Natural killer cell treated with Interleukin-12 subunit alpha and Interleukin-12 subunit beta and Interleukin-15 and Interleukin-18, amount 100 ng/mL, for 72 hours (primary cell): ENCODE data around the gene TRIM2. TPM values are rescaled to one million over a fixed set of nuclear protein-coding genes. Genes with fewer than 3 reads are reported as not detected.
"Not testable (repeated sequence)": the region's sequence is repeated elsewhere in the genome, so short reads cannot be mapped to it uniquely, and the experiment has no call there.

ENCODE experiments used
- ATAC-seq, 2 donors: fragments of 150-1000 bp; cut with Tn5 transposase in 1 of 2; sonication (Bioruptor Pico), chemical (Tn5 transposase) in 1 of 2; 2 replicates each; pipeline ENCODE4 v1.10.0; 2021
- DNase-seq: peaks from one replicate; pipeline ENCODE4 v3.0.0; 2022; ENCODE audit warnings: low spot score
- H3K27ac Mint-ChIP-seq, 2 donors: 1 replicate in 1 of 2; 2 replicates in 1 of 2; pipeline ENCODE4 v1.8.0; 2022; ENCODE audit warnings: mixed read lengths in 2 of 2, mild to moderate bottlenecking in 1 of 2, moderate library complexity in 1 of 2
- H3K27me3 Mint-ChIP-seq, 2 donors: 1 replicate in 1 of 2; 2 replicates in 1 of 2; pipeline ENCODE4 v1.8.0; 2022; ENCODE audit warnings: mixed read lengths in 2 of 2
- H3K36me3 Mint-ChIP-seq: one replicate; pipeline ENCODE4 v1.8.0; 2022; ENCODE audit warnings: mixed read lengths
- H3K4me1 Mint-ChIP-seq, 2 donors: 1 replicate in 1 of 2; 2 replicates in 1 of 2; pipeline ENCODE4 v1.8.0; 2022; ENCODE audit warnings: low read depth in 2 of 2, mixed read lengths in 2 of 2, mild to moderate bottlenecking in 1 of 2
- H3K4me3 Mint-ChIP-seq: one replicate; pipeline ENCODE4 v1.8.0; 2022; ENCODE audit warnings: mixed read lengths
- H3K9me3 Mint-ChIP-seq: 2 replicates; pipeline ENCODE4 v1.8.0; 2022; ENCODE audit warnings: mixed read lengths
- total RNA-seq, 2 donors: library from RNA; stranded (reverse); gene quantifications; one replicate each; pipeline ENCODE4 v1.2.3, GENCODE V29; 2022

TRIM2 gene
- total RNA-seq, 2 donors from 2014 or later = not detected

DNA sequence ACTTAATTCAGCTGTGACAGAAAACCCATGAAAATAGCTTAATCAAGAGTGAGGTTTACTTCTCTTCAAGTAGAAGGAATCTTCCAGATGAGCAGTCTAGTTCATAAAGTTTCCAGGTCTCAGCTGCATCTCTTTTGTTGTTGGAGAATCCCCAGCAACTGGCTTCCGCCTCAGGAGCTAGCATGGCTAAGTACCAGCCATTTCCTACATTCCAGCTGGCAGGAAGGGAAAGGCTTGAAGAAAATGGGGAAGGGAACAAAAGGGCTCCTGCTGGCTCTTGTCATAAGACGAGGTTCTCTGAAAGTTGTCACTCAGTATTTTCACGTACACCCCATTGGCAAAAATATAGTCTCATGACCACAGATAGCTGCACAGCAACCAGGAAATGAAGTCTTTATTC lies 27.3 kb upstream of the TRIM2 start:
- Mint-ChIP-seq H3K9me3 (no peaks in the 10 kb centered on the region), H3K4me3 (no peak overlapping the region), H3K4me1 (no peaks in the 10 kb centered on the region), H3K36me3 (no peaks in the 10 kb centered on the region), H3K27ac (no peak overlapping the region), H3K27me3 (peaks cover 0 to 9% of the 10 kb centered on the region in 2 donors)
- ATAC-seq (no peak), DNase-seq (no peak)

DNA sequence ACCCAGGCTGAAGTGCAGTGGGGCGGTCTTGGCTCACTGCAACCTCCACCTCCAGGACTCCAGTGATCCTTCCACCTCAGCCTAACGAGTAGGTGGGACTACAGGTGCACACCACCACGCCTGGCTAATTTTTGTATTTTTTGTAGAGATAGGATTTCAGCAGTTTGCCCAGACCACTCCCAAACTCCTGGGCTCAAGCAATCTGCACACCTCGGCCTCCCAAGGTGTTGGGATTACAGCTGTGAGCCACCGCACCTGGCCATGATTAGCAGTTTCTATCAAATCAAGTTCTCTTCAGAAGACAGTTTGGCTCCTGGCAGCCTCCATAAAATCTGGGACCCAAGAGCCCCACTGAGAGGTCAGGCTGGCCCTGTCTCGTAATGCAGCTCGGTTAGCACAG lies 26.4 kb upstream of the TRIM2 start:
- Mint-ChIP-seq H3K36me3 (no peaks in the 10 kb centered on the region), H3K4me1 (no peaks in the 10 kb centered on the region), H3K27ac (no peak overlapping the region), H3K4me3 (no peak overlapping the region), H3K27me3 (peaks cover 0 to 10% of the 10 kb centered on the region in 2 donors), H3K9me3 (no peaks in the 10 kb centered on the region)
- DNase-seq (no peak), ATAC-seq (no peak)

DNA sequence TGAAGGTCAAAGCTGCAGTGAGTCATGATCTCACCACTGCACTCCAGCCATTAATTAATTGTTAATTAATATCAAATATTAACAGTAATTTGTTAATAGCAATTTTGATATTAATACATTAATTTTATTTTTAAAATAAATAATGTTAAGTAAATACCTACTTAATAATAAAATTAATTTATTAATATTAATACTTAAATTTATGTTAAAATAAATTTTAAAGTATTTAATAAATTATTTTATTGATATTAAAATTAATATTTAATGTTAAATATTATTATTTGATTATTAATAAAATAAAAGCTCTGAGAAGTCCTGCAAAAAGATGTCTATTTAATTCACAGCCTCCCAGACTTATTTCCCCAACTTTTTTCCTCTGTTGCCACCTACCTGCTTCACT lies 25.1 kb upstream of the TRIM2 start:
- Mint-ChIP-seq H3K4me1 (no peaks in the 10 kb centered on the region), H3K4me3 (no peak overlapping the region), H3K36me3 (no peaks in the 10 kb centered on the region), H3K27ac (no peak overlapping the region), H3K9me3 (no peaks in the 10 kb centered on the region), H3K27me3 (peaks cover 3 to 16% of the 10 kb centered on the region in 2 donors)
- ATAC-seq (no peak), DNase-seq (no peak)

DNA sequence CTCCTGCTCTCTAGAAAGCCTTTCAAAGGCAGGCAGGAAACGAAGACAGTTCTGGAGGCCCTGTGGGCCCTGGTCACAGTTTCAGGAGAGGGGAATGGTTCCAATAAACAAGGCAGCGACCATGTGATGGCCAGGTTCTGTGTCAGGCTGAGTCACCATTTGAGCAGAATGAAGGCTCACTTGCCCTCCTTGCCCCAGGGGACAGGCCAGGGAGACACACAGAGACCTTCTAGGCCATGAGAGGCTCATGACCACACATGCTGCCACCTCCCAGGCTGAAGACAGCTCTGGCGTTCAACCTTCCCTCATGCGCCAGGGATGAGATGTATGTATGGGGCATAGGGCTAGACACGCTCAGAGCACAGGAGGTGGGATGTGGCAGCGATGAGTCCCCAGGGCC lies 22.9 kb upstream of the TRIM2 start:
- Mint-ChIP-seq H3K27ac (no peak overlapping the region), H3K27me3 (peaks cover 3 to 16% of the 10 kb centered on the region in 2 donors), H3K36me3 (no peaks in the 10 kb centered on the region), H3K4me3 (no peak overlapping the region), H3K9me3 (no peaks in the 10 kb centered on the region), H3K4me1 (no peaks in the 10 kb centered on the region)
- no peak for DNase-seq
- ATAC-seq = peak in 1 of 2 donors; percentile 26

DNA sequence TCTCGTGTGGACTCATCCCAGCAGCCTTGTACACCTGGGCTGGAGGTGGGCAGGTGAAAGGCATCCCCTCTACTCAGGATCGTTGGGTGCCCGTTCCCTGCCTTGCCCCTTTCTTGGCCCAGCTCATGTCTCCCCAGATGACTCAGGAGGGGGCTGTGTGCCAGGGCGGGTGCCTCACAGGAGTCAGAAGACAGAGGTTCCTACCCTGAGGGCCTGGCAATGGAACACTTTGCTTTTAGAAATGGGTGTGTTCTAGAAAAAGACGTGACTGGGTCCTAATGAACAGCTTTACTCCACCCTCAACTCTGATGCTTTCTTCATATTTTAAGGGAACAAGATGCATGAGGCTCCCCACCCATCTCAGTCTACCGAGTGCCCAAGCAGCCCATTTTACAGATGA lies 22.5 kb upstream of the TRIM2 start:
- H3K36me3 Mint-ChIP-seq = no peaks in the 10 kb centered on the region
- no peak overlapping the region for H3K27ac Mint-ChIP-seq
- H3K4me1 Mint-ChIP-seq = no peaks in the 10 kb centered on the region
- ATAC-seq = no peak
- no peak for DNase-seq
- H3K4me3 Mint-ChIP-seq = no peak overlapping the region
- H3K27me3 Mint-ChIP-seq = peaks cover 3 to 16% of the 10 kb centered on the region in 2 donors
- no peaks in the 10 kb centered on the region for H3K9me3 Mint-ChIP-seq

DNA sequence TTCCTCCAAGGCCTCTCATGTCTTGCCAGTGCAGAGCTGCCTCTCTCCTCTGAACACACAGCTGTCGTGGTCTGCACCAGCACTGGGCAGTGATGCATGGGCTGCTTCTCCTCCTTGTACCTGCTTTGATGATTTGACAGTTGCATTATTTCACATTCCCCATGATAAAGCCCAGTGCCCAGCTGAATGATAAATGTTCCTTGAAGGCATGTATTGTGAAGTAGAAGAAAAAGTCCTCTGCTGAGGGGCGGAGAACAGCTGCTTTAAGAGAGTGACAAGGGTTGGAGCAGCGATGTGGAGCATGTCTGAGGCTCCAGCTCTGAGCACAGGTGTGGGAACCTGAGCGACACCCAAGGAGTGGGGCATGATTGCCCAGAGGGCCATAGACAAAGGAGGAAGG lies 21.1 kb upstream of the TRIM2 start:
- no peak overlapping the region for H3K4me3 Mint-ChIP-seq
- no peak overlapping the region for H3K27ac Mint-ChIP-seq
- peak in 1 of 2 donors; percentile 3 for ATAC-seq

DNA sequence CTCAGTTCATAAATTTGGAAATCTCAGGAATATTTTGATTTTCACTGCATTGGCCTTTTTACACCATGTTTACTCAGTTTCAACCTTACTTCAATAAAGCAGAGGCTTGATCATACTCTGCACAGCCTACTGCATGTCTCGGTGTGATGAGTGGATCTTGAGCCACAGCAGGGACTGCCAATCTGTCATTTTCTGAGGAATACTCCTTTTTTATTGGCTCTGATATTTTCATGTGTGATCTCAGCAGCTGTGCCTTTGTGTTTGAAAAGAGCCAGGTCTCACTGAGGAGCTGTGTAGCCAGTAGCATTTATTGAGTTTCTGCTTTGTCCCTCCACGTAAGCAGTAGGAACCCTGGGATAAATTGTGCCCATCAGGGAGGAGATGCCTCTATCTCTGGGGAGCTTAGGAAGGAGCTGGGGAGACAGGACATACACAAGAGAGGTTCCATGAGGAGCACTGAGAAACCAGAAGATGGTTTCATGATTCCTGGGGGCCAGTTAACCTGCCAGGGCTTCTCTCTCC lies 18.9 kb upstream of the TRIM2 start:
- Mint-ChIP-seq H3K4me1 (no peaks in the 10 kb centered on the region), H3K36me3 (no peaks in the 10 kb centered on the region), H3K27me3 (peaks cover 3 to 33% of the 10 kb centered on the region in 2 donors), H3K27ac (no peak overlapping the region), H3K4me3 (no peak overlapping the region), H3K9me3 (no peaks in the 10 kb centered on the region)
- DNase-seq = no peak
- ATAC-seq = no peak

More for the DNA sequence above, 21.1 kb upstream of the TRIM2 start:
- H3K36me3 Mint-ChIP-seq = no peaks in the 10 kb centered on the region
- H3K4me1 Mint-ChIP-seq = no peaks in the 10 kb centered on the region
- peaks cover 3 to 21% of the 10 kb centered on the region in 2 donors for H3K27me3 Mint-ChIP-seq
- no peak for DNase-seq
- no peaks in the 10 kb centered on the region for H3K9me3 Mint-ChIP-seq

DNA sequence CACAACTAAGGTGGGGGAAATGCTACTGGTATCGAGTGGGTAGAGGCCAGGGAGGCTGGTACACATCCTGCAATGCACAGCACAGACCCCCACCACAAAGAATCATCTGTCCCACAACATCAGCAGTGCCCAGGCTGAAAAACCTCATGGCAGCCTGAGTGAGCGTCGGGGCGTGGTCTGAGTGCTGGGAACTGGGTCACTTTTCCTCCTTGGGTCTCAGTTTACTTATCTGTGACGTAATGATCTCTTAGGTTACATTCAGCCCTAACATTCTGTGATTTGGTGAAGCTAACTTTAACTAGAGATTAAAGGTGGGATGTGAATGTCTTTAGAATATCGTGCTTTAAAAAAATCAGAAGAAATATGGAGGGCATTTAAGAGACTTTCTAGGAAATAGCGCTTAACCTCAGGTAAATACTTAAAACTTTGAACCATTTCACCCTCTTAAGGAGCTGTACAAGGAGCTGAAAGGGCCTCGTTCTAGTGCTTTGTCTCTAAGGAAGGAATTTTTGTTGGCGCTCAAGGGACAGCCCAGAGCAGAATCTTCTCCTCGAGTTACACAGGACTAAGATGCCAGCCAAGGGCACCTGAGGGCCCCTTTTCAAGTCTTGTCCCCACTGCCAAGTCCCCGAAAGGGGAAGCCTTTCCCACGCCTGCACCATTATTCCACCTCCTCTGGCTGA lies 18.1 kb upstream of the TRIM2 start:
- no peak for ATAC-seq
- H3K36me3 Mint-ChIP-seq = no peaks in the 10 kb centered on the region
- no peaks in the 10 kb centered on the region for H3K9me3 Mint-ChIP-seq
- peaks cover 5 to 33% of the 10 kb centered on the region in 2 donors for H3K27me3 Mint-ChIP-seq
- H3K4me3 Mint-ChIP-seq = no peak overlapping the region
- no peak for DNase-seq
- H3K27ac Mint-ChIP-seq = no peak overlapping the region
- no peaks in the 10 kb centered on the region for H3K4me1 Mint-ChIP-seq

DNA sequence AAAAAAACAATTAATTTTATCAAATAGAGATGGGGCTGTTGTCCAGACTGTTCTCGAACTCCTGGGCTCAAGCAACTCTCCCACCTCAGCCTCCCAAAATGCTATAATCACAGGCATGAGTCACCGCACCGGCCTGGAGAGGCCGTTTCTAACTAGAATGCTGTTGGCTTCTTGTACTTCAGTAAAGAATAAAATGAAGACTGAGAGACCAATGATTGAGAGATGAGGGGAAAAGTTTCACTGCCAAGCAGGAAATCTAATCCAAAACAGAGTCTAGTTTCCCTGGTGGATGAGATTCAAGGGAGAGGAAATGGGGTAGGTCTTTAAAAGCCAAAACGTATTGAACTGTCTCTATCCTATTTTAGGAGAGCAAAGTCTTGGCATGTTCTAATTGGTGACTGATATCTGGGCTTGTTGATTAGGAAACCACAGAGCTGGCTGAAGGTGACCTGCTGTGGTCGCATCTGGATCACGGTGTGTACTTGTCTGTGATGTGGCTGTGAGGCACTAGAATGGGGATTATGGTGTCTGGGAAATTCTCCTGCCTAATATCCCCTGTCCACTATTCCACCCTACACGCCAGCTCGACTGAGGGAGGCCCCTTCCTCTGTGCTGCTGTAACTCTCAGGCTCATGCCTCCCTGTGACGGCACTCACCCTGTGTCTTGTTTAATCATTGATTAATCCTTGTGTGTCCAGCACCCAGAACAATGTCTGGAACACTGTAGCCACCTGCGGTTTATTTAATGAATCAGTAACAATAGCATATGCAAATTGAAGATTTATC lies 15.0 kb upstream of the TRIM2 start:
- ATAC-seq (no peak), DNase-seq (no peak)
- Mint-ChIP-seq H3K36me3 (no peaks in the 10 kb centered on the region), H3K9me3 (no peaks in the 10 kb centered on the region), H3K4me1 (no peaks in the 10 kb centered on the region), H3K27ac (no peak overlapping the region), H3K27me3 (peaks cover 7 to 40% of the 10 kb centered on the region in 2 donors), H3K4me3 (no peak overlapping the region)

DNA sequence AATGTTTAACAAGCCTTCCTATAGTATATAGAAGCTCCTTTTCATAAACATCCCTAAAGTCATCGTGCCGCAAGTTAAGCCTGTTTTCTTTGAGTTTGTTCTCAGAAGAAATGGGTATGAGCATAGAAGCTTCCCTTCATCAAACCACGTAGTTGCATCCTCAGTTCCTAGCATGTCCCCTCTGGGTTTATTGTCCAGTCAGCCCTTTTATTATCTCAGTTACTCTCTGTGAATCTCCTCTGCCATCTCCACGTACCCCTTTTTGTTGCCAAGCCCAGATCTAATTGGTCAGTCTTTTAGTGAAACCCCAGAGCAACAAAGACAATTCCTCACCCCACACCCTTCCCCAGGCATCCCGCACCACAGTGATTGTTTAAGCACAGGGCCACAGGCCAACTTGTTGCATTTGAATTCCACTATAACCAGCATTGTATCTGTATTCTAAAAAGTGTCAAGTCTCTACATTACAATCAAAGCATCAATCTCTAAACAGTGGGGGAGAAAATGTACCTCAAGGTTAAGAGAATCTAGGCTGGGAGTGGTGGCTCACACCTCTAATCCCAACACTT lies 12.4 kb upstream of the TRIM2 start:
- H3K9me3 Mint-ChIP-seq = no peaks in the 10 kb centered on the region
- no peaks in the 10 kb centered on the region for H3K36me3 Mint-ChIP-seq
- no peak for DNase-seq
- H3K27me3 Mint-ChIP-seq = peaks cover 7 to 40% of the 10 kb centered on the region in 2 donors
- H3K4me3 Mint-ChIP-seq = no peak overlapping the region
- no peaks in the 10 kb centered on the region for H3K4me1 Mint-ChIP-seq
- ATAC-seq = no peak
- no peak overlapping the region for H3K27ac Mint-ChIP-seq

DNA sequence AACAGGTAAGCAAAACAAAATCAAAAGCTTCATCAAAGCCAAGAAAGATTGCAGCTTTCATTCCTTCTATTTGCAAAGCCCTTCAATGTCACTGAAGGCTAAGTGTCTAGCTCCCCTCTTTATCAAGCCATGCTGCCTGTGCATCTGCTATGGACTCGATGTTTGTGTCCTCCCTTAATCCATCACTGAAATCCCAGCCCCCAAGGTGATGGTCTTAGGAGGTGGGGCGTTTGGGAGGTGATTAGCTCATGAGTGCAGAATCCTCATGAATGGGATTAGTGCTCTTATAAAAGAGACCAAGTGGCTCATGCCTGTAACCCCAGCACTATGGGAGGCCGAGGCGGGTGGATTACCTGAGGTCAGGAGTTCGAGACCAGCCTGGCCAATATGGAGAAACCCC lies 6.9 kb upstream of the TRIM2 start:
- H3K4me1 Mint-ChIP-seq = no peaks in the 10 kb centered on the region
- no peaks in the 10 kb centered on the region for H3K9me3 Mint-ChIP-seq
- peaks cover 0 to 7% of the 10 kb centered on the region in 2 donors for H3K27me3 Mint-ChIP-seq
- H3K27ac Mint-ChIP-seq = no peak overlapping the region
- ATAC-seq = no peak
- no peaks in the 10 kb centered on the region for H3K36me3 Mint-ChIP-seq
- no peak overlapping the region for H3K4me3 Mint-ChIP-seq
- DNase-seq = no peak

DNA sequence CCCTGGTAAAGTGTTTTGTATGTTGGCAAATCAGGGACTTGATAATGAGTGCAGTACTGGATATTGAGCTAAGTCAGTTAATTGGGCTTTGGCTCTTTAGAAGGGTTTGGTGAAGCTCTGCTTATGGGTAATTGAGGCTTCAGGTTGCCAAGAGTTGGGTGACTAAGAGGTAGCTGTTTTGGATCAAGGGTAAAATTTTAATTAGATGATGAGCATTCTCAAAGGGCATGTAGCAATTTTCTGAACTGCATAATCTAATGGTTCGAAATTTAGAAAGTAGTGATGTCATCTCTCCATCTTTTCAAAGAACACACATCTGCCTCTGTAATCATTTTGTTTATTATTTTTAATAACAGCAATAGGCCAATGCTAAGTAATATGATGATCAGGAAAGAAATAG lies 5.5 kb upstream of the TRIM2 start:
- Mint-ChIP-seq H3K9me3 (no peaks in the 10 kb centered on the region), H3K27me3 (peaks cover 0 to 3% of the 10 kb centered on the region in 2 donors), H3K4me3 (no peak overlapping the region), H3K36me3 (no peaks in the 10 kb centered on the region), H3K27ac (no peak overlapping the region), H3K4me1 (no peaks in the 10 kb centered on the region)
- DNase-seq (no peak), ATAC-seq (no peak)

DNA sequence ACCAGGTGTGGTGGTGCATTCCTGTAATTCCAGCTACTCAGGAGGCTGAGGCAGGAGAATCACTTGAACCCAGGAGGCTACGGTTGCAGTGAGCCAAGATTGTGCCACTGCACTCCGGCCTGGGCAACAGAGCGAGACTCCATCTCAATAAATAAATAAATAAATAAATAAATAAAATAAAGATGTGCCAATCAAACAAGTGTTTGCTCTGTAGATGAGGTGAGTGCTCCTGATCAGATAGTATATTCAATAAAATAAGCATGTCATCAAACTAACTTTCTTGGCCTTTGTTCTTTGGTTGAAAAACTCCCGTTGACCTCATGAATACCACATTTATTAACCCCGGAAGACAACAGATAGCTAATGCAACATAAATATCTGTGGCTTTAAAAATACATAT lies 497 bp upstream of the TRIM2 start:
- H3K27me3 Mint-ChIP-seq = peaks cover 8 to 11% of the 10 kb centered on the region in 2 donors
- H3K4me3 Mint-ChIP-seq, H3K9me3 Mint-ChIP-seq, H3K4me1 Mint-ChIP-seq, DNase-seq, ATAC-seq, H3K27ac Mint-ChIP-seq, H3K36me3 Mint-ChIP-seq: not testable (repeated sequence)
